ENCODE measurements around the gene SPATA32.

Gene SPATA32

GRCh38 chr17:45310380-45311324 lies 48.8 kb upstream of the SPATA32 start (continued):
- TF ChIP-seq ZNF600 (tag by site-specific recombination; IDR thresholded peaks at IDR 0.05) (peak; percentile 72), ZEB2 (tag by site-specific recombination; IDR thresholded peaks at IDR 0.05) (0 out of 2 replicates have a peak, but pooled peaks have one; percentile 27), ZSCAN16 (tag by site-specific recombination; IDR thresholded peaks at IDR 0.05) (no peak), EGR2 (tag by site-specific recombination; IDR thresholded peaks at IDR 0.05; ENCODE audit: low read depth) (peak; percentile 64), ZNF366 (tag by site-specific recombination; conservative IDR thresholded peaks at IDR 0.05) (0 out of 2 replicates have a peak, but pooled peaks have one; percentile 22), ZSCAN30 (tag by site-specific recombination; IDR thresholded peaks at IDR 0.05) (no peak), ZBTB8A (tag by site-specific recombination; IDR thresholded peaks at IDR 0.05) (no peak), ZNF645 (tag by site-specific recombination; IDR thresholded peaks at IDR 0.05) (no peak), PRDM2 (tag by site-specific recombination; IDR thresholded peaks at IDR 0.05; ENCODE audit: borderline replicate concordance) (no peak), ZXDB (tag by site-specific recombination; IDR thresholded peaks at IDR 0.05) (0 out of 2 replicates have a peak, but pooled peaks have one; percentile 3), GLIS1 (tag by site-specific recombination; IDR thresholded peaks at IDR 0.05) (peak; percentile 85), ZNF398 (tag by site-specific recombination; IDR thresholded peaks at IDR 0.05) (no peak), PRDM6 (tag by site-specific recombination; IDR thresholded peaks at IDR 0.05) (no peak), ZNF629 (tag by site-specific recombination; IDR thresholded peaks at IDR 0.05) (peak; percentile 67), KLF1 (tag by site-specific recombination; IDR thresholded peaks at IDR 0.05) (no peak), ZNF274 (IDR thresholded peaks at IDR 0.05; ENCODE audit: low read length) (no peak), ZNF274 (tag by site-specific recombination; IDR thresholded peaks at IDR 0.05; ENCODE audit: borderline replicate concordance) (no peak), ZFP41 (tag by site-specific recombination; IDR thresholded peaks at IDR 0.05; ENCODE audit: borderline replicate concordance) (no peak), ZNF792 (tag by site-specific recombination; IDR thresholded peaks at IDR 0.05) (no peak), GLI4 (tag by site-specific recombination; IDR thresholded peaks at IDR 0.05) (no peak)

Data from HEK293 (cell line).